Astrocyte (in vitro differentiated cells and primary cell): ENCODE data around the gene NUAK2. TPM values are rescaled to one million over a fixed set of nuclear protein-coding genes. Genes with fewer than 3 reads are reported as not detected.
A peak's percentile ranks its signal among the peaks of the same experiment; 100 is the strongest.

Source experiments
- DNase-seq: peaks from one replicate; pipeline ENCODE4 v3.0.0-alpha.2; 2010; ENCODE audit warnings: low read depth
- FAIRE-seq: peaks from 2 replicates; lab custom pipeline; 2011; peaks lifted over from hg19 to GRCh38; lab: Jason Lieb, UNC
- H2AFZ ChIP-seq: 2 replicates; pipeline ENCODE4 v1.6.0; 2012; ENCODE audit warnings: low read depth, low read length, inconsistent platforms
- H3K27ac ChIP-seq: 2 replicates; pipeline ENCODE4 v1.5.1; 2011; ENCODE audit warnings: low read depth, low read length, inconsistent platforms
- H3K27me3 ChIP-seq: 2 replicates; pipeline ENCODE4 v1.6.0; 2011; ENCODE audit warnings: low read length, inconsistent platforms; ENCODE audit not compliant: insufficient read depth
- H3K36me3 ChIP-seq: 2 replicates; pipeline ENCODE4 v1.5.1; 2011; ENCODE audit warnings: low read length, inconsistent platforms; ENCODE audit not compliant: insufficient read depth
- H3K4me1 ChIP-seq: 2 replicates; pipeline ENCODE4 v1.5.1; 2011; ENCODE audit warnings: low read length, inconsistent platforms; ENCODE audit not compliant: insufficient read depth
- H3K4me2 ChIP-seq: 2 replicates; pipeline ENCODE4 v1.6.0; 2012; ENCODE audit warnings: low read length, inconsistent platforms
- H3K4me3 ChIP-seq: 2 replicates; pipeline ENCODE4 v1.5.1; 2011; ENCODE audit warnings: low read depth, mild to moderate bottlenecking, low read length, inconsistent platforms; ENCODE audit not compliant: insufficient read depth
- H3K79me2 ChIP-seq: 2 replicates; pipeline ENCODE4 v1.6.0; 2012; ENCODE audit warnings: mild to moderate bottlenecking, low read length, inconsistent platforms; ENCODE audit not compliant: insufficient read depth
- H3K9ac ChIP-seq: 2 replicates; pipeline ENCODE4 v1.6.0; 2012; ENCODE audit warnings: mild to moderate bottlenecking, low read length, inconsistent platforms
- H3K9me3 ChIP-seq: 2 replicates; pipeline ENCODE4 v1.5.1; 2012; ENCODE audit warnings: low read depth, mild to moderate bottlenecking, low read length, inconsistent platforms; ENCODE audit not compliant: insufficient read depth
- H4K20me1 ChIP-seq: 2 replicates; pipeline ENCODE4 v1.6.0; 2012; ENCODE audit warnings: low read length, inconsistent platforms; ENCODE audit not compliant: insufficient read depth
- H3K27ac Mint-ChIP-seq: one replicate; pipeline ENCODE4 v1.8.0; 2021; ENCODE audit warnings: mild to moderate bottlenecking, mixed read lengths; ENCODE audit not compliant: unreplicated experiment
- H3K27me3 Mint-ChIP-seq: one replicate; pipeline ENCODE4 v1.8.0; 2021; ENCODE audit warnings: low read depth, mixed read lengths; ENCODE audit not compliant: unreplicated experiment
- H3K36me3 Mint-ChIP-seq: one replicate; pipeline ENCODE4 v1.8.0; 2021; ENCODE audit warnings: low read depth, mixed read lengths; ENCODE audit not compliant: unreplicated experiment
- H3K4me1 Mint-ChIP-seq: one replicate; pipeline ENCODE4 v1.8.0; 2021; ENCODE audit warnings: low read depth, mixed read lengths; ENCODE audit not compliant: unreplicated experiment
- H3K4me3 Mint-ChIP-seq: one replicate; pipeline ENCODE4 v1.8.0; 2021; ENCODE audit warnings: mild to moderate bottlenecking, moderate library complexity, mixed read lengths; ENCODE audit not compliant: unreplicated experiment
- H3K9me3 Mint-ChIP-seq: one replicate; pipeline ENCODE4 v1.8.0; 2021; ENCODE audit warnings: mild to moderate bottlenecking, mixed read lengths; ENCODE audit not compliant: unreplicated experiment
- CTCF ChIP-seq: IDR thresholded peaks from 2 replicates; pipeline ENCODE4 v1.5.1; 2011; ENCODE audit warnings: low read depth, mild to moderate bottlenecking, inconsistent platforms, low read length, moderate library complexity; ENCODE audit not compliant: insufficient read depth
- EZH2 ChIP-seq: IDR thresholded peaks from 2 replicates; pipeline ENCODE4 v1.6.1; 2012; ENCODE audit warnings: mild to moderate bottlenecking, low read length, inconsistent platforms; ENCODE audit not compliant: insufficient read depth
- total RNA-seq: library from RNA; stranded (reverse); gene quantifications from 2 replicates; pipeline ENCODE4 v1.2.1, GENCODE V29; 2021

Gene NUAK2
- total RNA-seq, 1 donor from 2014 or later = 49.4 TPM

- Mint-ChIP-seq H3K4me3 (no peak overlapping the region), H3K27me3 (no peaks in the 10 kb centered on the region), H3K36me3 (no peaks in the 10 kb centered on the region), H3K4me1 (peaks cover 36% of the 10 kb centered on the region), H3K9me3 (no peaks in the 10 kb centered on the region), H3K27ac (peak overlapping the region; percentile 77)
- FAIRE-seq (no peak), DNase-seq (peak; percentile 55)
- no peaks in the 10 kb centered on the region for H3K79me2 ChIP-seq
- peak overlapping the region; percentile 76 for H3K4me2 ChIP-seq
- peaks cover 3% of the 10 kb centered on the region for H4K20me1 ChIP-seq
- H3K36me3 ChIP-seq = no peaks in the 10 kb centered on the region
- H2AFZ ChIP-seq = peak overlapping the region; percentile 37
- no peaks in the 10 kb centered on the region for H3K9me3 ChIP-seq
- peaks cover 36% of the 10 kb centered on the region for H3K4me1 ChIP-seq
- H3K27me3 ChIP-seq = no peaks in the 10 kb centered on the region
- peak overlapping the region; percentile 43 for H3K27ac ChIP-seq
- peak overlapping the region; percentile 61 for H3K9ac ChIP-seq
- no peak overlapping the region for H3K4me3 ChIP-seq
- no peak for TF ChIP-seq CTCF
- no peak for TF ChIP-seq EZH2
Observed at GRCh38 chr1:205261946-205262691, 59.4 kb downstream of the NUAK2 start.

- Histone ChIP-seq H3K9ac (no peak overlapping the region), H3K4me2 (peak overlapping the region; percentile 76)
Observed at GRCh38 chr1:205260948-205261732, 60.4 kb downstream of the NUAK2 start.

More at GRCh38 chr1:205260948-205261732, 60.4 kb downstream of the NUAK2 start:
- DNase-seq = peak; percentile 79
- Histone ChIP-seq H3K4me1 (peaks cover 36% of the 10 kb centered on the region), H4K20me1 (no peaks in the 10 kb centered on the region), H3K27me3 (no peaks in the 10 kb centered on the region), H3K36me3 (no peaks in the 10 kb centered on the region), H3K79me2 (no peaks in the 10 kb centered on the region), H3K27ac (no peak overlapping the region), H3K9me3 (no peaks in the 10 kb centered on the region), H2AFZ (no peak overlapping the region), H3K4me3 (no peak overlapping the region)
- Mint-ChIP-seq H3K4me3 (no peak overlapping the region), H3K27me3 (no peaks in the 10 kb centered on the region), H3K9me3 (no peaks in the 10 kb centered on the region), H3K4me1 (peaks cover 36% of the 10 kb centered on the region), H3K36me3 (no peaks in the 10 kb centered on the region), H3K27ac (peak overlapping the region; percentile 13)
- TF ChIP-seq EZH2 (no peak), CTCF (no peak)
- FAIRE-seq = no peak
